GM21786 (cell line): ENCODE results near the gene GPRIN3.
"Not testable (repeated sequence)": the region's sequence is repeated elsewhere in the genome, so short reads cannot be mapped to it uniquely, and the experiment has no call there.

ENCODE experiments used
- ATAC-seq: cut with Tn5 transposase; IDR thresholded peaks from one replicate; pipeline ENCODE4 v1.9.1; 2021; ENCODE audit not compliant: unreplicated experiment

GPRIN3 gene

GRCh38 chr4:89314291-89314690 is 6.7 kb upstream of the GPRIN3 start:
- ATAC-seq: no peak

GRCh38 chr4:89312066-89312465 is 4.5 kb upstream of the GPRIN3 start:
- no peak for ATAC-seq

GRCh38 chr4:89311433-89311832 is 3.8 kb upstream of the GPRIN3 start:
- no peak for ATAC-seq

GRCh38 chr4:89309154-89309553 is 1.6 kb upstream of the GPRIN3 start:
- not testable (repeated sequence) for ATAC-seq

GRCh38 chr4:89308161-89308500 is 531 bp upstream of the GPRIN3 start:
- ATAC-seq: no peak

- ATAC-seq: no peak
Observed at GRCh38 chr4:89307178-89307445, 488 bp downstream of the GPRIN3 start.

- no peak for ATAC-seq
Observed at GRCh38 chr4:89306486-89307177, 968 bp downstream of the GPRIN3 start.

- ATAC-seq: no peak
Observed at GRCh38 chr4:89305712-89306437, 1.7 kb downstream of the GPRIN3 start.

- no peak for ATAC-seq
Observed at GRCh38 chr4:89305028-89305427, 2.6 kb downstream of the GPRIN3 start.

- no peak for ATAC-seq
Observed at GRCh38 chr4:89303814-89304388, 3.7 kb downstream of the GPRIN3 start.

- no peak for ATAC-seq
Observed at GRCh38 chr4:89303177-89303576, 4.4 kb downstream of the GPRIN3 start.

GRCh38 chr4:89301902-89302301 is 5.7 kb downstream of the GPRIN3 start:
- ATAC-seq: no peak

- no peak for ATAC-seq
Observed at GRCh38 chr4:89301003-89301402, 6.6 kb downstream of the GPRIN3 start.

GRCh38 chr4:89300499-89300898 is 7.1 kb downstream of the GPRIN3 start:
- no peak for ATAC-seq

- no peak for ATAC-seq
Observed at GRCh38 chr4:89300060-89300459, 7.5 kb downstream of the GPRIN3 start.

- ATAC-seq: peak; percentile 37
Observed at GRCh38 chr4:89299153-89299791, 8.3 kb downstream of the GPRIN3 start.

- ATAC-seq: no peak
Observed at GRCh38 chr4:89298788-89299152, 8.8 kb downstream of the GPRIN3 start.

GRCh38 chr4:89298155-89298554 is 9.4 kb downstream of the GPRIN3 start:
- peak; percentile 34 for ATAC-seq

- ATAC-seq: no peak
Observed at GRCh38 chr4:89296896-89297295, 10.7 kb downstream of the GPRIN3 start.

GRCh38 chr4:89296399-89296798 is 11.2 kb downstream of the GPRIN3 start:
- ATAC-seq: no peak

GRCh38 chr4:89295415-89295927 is 12.1 kb downstream of the GPRIN3 start:
- no peak for ATAC-seq
